CD4-positive, alpha-beta T cell treated with Interleukin-10 for 1 hour (primary cell): ENCODE measurements around the gene ADAMTSL2.
A peak's percentile ranks its signal among the peaks of the same experiment; 100 is the strongest.

Source experiments
- DNase-seq: peaks from one replicate; pipeline ENCODE4 v3.0.0-alpha.2; 2020

ADAMTSL2 gene

DNA sequence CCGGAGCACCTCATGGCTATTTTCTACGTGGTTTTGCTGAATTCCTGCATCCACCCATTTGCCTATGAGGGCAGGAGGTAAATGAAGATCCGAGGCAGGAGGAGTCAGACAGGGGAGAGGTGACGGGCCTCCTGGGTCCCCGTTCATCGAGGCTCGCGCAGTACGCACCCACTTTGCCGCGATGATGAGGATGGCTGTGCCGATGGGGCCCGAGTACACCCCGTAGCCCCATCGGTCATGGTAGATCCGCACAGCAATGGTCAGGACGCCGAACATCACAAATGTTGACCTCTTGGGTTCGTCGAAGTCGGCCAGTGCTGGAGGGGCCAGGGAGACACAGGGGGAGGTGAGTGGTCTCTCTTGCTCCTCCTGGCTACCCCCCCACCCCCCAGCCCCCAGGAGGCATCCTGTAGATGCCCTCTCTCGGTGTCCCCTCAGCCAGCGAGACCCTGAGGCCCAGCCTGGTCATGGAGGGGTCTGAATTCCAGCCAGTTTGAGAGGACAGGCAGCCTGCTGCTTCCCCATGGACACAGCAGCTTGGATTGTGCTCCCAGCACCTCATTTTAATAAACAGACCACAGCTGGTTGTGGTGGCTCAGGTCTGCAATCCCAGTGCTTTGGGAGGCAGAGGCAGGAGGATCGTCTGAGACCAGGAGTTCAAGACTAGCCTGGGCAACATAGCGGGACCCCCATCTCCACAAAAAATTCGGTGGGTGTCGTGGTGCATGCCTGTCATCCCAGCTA is 15.6 kb upstream of the ADAMTSL2 start:
- DNase-seq: no peak

DNA sequence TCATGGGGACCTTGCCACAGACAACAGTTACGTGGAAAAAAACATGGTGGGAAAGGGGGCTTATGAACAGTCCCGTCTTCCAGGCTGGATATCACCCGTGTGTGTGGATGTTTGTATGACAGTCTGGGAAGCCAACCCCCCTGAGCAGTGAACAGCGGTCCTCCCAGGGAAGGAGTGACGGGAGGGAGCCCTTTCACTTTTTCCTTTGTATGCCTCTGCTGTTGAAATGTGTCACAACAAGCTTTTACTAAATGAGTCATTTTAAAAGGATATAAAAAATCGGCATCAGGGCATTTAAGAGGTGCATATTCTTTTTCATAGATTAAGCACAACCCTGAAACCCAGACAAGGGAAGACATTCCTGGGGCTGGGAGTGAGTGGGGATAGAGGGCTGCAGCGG is 14.8 kb upstream of the ADAMTSL2 start:
- DNase-seq: no peak

DNA sequence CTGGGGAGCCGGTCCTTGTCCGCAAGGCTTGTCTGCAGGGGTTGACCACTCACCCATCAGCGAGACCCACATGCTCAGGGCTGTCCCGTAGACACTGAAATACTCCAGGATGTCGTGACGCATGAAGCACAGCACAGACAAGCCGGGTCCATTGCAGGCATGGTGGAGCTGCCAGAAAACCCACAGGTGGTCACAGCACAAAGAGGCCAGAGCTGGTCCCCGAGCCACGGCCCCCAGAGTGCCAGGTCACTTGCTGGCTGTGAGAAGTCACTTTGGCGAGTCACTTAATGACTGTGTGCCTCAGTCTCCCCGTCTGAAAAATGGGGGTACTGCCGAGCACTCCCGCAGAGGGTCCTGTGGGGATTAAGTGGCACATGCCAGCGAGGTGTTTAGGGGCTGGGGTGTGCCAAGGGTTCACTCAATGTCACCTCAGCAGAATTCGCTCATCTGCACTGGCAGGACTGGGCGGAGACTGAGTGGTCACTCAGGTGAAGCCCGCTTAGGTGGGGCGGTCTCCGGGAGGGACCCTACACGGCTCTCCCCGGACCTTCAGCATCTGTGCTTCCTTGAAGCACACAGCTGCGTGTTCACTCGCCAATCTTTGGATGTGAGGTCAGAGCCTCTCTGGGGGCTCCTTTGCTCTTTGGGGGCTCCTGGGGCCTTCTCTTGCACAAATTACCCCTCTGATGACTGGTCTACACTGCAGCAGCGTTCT is 14.2 kb upstream of the ADAMTSL2 start:
- DNase-seq: no peak

DNA sequence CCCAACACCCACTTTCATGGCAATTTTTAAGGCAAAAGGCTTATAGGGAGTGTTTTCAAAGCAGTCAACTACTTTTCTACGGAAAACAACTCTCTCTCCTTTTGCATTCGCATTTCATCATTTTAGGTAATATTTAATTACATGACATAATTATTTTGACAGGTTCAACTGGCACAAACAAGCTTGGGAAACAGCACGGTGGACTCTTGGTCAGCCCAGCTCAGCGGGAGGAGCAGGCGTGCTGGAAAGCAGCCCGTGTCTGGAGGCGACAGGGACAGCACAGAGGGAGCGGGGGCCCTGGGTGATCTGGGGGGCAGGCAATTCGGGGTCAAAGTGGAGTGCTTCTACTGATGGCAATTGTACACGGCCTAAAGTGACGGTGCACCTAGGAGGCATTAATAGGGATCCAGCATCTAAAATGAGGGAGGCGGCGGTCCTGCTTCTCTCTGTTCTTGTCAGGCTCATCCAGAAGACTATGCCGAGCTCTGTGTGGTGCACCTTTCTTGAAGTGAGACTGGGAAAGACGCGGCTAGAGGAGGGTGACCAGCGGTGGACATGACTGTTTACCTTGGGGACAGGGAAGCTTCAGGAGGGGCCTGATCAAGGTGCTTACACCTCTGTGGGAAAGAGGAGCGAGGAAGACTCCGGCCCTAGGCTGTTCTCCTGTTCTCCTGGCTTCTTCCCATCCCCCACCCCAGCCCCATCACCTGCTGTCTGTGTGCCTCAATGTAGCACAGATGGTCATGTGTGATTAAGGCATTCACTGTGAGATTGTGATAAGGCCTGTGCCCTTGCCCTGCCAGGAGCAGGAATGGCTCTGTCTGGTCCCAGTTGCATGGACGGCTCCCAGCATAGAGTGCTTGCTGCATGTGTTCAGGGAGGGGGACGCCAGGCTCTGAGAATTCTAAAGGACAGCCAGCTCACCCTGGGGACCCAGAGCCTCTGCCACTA is 13.1 kb upstream of the ADAMTSL2 start:
- DNase-seq: no peak

DNA sequence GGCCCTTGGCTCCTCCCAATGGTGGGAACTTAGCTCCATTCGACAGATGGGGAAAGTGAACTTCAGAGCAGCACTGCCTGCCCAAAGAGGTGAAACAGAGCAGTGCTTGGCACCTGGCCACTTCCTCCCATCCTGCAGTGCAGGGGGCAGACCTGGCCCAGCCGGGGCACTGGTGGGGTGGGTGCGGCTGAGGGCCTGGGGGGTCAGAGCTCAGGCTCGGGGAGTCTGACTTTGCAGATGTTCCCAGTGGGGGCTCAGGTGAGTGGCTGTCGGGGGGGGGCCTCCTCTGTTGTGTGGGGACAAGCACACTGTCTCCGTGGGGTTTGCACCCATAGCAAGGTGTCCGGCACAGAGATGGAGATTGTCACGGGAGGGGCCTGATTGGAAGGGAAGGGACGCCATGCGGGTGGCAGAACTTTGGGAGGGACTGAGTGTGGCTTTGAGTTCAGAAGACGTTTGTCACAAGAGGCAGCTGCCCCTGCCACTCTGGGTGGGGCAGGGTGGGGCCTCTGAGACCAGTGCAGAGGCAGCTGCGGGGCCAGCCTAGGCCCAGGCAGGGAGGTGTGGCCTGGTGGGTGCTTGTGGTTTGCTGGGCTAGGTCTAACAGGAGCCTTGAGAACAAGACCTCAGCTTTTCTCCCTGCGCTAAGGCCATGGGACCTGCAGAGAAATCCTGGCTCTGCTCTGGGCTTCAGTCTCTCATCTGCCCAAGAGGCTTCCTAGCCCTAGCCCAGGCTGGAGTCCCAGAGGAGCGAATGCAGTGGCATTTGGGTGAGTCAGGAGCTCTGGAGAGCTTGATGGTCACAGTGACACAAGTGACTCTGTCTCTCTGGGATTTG is 12.2 kb upstream of the ADAMTSL2 start:
- DNase-seq: no peak

DNA sequence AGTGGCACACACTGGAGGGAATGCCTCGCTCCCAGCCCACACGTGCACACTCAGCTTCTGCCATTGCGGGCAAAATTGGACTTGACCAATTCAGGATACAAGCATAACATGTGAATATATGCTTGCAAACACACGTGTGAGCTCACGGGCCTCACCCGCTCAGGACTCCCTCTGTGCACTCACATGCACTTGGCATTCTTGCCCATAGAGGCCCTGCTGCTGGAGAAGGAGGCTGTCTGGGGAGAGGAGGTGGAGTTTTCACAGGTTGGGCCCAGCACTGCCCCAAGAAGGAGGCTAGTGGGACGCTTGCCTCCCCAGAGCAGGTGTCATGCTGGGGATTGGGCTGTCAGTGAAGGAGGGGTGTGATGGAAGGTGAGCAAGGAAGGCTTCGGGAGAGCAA is 11.4 kb upstream of the ADAMTSL2 start:
- no peak for DNase-seq

DNA sequence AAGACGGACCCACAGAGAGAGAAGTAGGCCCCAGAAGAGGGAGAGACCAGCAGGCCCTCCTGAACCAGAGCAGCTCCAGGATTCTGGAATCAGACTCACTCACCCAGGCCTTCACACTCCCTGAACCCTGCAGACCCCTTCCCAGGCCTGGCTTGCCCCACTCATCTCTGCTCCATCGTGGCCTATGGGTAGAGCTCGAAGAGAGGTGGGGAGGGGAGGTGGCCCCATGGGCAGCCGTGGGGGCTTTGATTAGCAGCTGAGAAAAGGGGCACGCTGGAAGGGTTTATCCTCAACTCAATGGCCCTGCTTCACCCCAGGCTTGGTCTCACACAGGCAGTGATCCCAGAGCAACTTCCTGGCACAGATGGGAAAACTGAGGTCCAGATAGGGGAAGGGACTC is 10.4 kb upstream of the ADAMTSL2 start:
- no peak for DNase-seq

DNA sequence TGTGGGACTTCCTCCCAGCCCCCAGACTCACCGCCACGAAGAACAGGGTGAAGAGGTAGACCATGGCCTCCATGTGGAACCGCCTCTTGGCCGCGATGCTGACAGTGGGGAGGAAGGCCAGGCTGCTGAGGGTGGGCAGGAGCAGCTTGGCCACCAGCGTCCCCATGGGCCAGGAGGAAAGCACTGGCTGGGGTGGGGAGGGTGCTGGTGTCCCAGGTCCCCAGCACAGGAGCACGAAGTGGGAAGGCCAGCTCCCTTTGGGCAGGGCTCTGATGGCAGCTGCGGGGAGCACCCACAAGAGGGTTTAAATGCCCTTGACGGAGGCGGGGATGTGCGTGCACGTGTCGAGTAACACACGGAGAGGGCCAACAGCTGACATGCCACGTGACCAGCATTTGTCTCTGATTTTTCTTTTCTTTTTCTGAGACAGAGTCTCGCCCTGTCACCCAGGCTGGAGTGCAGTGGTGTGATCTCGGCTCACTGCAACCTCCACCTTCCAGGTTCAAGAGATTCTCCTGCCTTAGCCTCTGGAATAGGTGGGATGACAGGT is 9.8 kb upstream of the ADAMTSL2 start, which contains the start of gene MYMK:
Gene MYMK (minus strand): TSS at position 281 of the 550 bp plus-strand sequence. CDS start 115 bp downstream, at position 166.
- no peak for DNase-seq

DNA sequence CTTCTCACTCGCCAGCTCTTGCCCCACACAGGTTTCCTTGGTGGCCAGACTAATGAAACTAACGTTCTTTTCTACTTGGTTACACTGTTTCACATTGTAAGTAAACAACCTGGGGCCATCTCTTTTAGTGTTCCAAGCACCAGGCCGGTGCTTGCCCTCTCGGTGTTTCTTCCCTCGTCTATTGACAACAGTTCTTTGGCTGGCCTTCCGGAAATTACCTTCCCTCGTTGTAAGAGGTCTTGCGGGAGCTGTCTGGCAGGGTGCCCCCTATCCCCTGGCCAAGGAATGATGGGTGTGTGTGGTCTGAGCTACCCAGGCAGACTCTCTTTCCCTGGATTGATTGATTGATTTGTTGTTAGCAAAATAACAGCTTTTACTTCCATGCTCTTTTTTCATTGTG is 8.8 kb upstream of the ADAMTSL2 start:
- no peak for DNase-seq

DNA sequence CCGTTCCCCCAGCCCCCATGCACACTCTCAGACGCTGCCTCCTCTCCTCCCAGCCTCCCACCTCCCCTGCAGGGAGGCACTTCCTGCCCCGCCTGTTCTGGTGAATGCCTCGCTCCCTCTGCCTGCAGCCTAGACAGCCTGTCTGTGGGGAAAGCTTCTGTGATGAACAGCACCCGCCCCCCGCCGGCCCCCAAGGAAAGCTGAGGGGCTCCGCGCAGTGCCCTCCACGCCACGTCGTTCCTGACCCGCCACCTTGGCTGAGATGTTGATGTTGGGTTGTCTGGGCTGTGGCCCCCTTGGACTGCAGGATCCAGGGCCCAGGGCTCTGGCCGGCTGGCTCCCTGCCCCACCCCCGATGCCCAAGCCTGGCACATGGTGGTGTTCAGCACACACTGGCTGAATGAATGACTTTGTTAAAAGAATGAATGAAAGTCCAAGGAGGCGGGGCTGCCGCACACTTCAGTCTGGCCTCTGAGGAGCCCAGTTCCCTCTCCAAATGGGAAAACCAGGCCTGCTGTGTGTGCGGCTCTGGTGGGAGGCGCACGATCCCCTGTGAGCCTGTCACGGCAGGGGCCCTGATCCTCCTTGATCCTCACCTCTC is 7.7 kb upstream of the ADAMTSL2 start:
- DNase-seq: no peak

DNA sequence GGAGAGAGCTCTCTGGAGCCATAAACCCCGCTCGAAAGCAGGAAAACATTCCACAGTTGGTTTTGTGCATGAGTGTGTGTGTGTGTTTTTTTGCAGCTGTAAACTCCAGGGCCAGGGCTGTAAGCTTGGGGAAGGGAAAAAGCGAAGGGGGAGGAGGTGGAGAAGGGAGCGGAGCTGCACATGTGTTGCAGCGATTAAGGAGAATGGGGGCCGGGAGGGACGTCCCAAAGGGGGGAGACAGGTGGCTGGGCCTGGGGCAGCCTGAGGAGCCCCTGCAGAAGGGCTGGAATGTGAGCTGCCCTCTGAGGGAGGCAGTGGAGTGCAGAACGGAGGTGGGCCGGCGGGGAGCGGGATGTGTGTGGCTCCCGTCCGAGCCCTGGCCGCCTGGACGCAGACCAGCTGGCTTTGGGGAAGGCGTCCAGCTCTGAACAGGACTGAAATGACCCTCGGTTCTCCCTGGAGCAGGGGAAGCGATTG is 7.0 kb upstream of the ADAMTSL2 start:
- DNase-seq: no peak

DNA sequence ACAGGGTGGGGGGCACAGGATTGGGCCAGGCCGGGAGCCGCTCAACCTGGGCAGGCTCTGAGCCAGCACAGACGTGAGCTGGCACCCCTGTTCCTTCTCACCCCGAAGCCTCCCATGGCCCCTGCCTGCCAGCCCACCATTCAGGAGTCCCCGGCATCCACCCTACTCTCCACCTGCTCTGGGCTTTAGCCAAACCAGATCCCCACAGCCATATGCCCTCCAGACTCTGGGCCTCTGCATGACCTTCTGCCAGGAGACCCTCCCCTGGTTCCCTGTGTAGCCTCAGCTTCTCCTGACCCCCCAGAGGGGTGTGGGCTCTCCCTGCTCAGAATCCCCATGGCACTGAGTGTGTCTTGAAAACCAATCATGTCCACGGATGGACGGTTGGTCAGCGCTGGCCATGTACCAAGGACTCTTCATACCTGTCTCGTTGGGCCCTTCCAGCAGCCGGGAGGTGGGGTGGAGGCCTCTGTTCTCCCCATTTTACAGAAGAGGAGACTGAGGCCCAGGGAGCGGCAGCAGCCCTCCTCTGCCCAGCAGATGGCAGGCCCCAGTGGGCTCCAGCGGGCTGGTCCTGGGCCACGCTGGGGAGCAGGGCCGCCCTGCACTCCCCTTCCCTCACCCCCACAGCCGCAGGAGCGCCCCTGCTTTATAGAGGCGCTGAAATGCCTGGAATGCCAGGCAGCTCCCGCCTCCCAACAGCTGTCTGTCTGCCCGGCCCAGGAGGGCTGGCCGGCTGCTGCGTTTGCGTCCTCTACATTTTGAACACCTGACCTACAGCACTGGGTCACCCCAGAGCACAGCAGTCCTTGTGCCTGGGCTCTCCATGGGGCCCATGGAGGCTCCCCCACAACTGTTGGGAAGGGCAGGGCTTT is 6.3 kb upstream of the ADAMTSL2 start:
- DNase-seq: no peak

DNA sequence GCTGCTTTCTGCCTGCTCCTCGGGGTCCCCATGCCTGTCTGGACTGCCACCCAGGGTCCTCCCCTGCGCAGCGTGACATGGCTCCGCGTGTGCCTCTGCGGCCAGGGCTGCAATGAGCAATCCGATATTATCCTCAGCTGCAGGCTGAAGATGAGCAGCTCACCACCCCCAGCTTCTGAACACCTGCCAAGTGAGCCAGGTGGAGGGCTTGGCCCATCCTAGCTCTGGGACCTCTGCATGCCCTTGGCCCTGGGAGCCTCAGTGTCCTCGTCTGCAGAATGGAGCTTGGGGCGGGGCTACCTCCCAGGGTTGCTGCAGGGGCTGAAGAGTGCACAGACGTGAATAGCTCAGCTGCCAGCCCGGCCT is 5.6 kb upstream of the ADAMTSL2 start:
- no peak for DNase-seq

DNA sequence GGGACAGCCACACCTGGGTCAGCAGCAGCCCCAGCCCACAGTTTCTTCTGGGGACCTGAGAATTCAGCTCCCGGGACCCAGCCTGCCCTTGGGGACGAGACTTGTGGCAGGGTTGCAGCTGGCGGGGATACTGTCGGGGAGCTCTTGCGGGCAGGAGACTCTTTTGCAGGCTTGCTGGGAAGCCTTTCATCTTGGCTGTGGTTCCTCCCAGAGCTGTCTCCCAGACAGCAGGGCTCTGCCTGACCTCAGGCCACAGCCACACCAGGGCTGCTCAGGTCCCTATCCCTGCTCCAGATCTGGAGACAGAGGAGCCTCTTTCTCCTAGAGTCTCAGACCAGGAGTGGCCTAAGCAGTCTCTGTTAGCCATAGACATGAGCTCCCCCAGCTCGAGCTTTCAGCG is 5.0 kb upstream of the ADAMTSL2 start:
- no peak for DNase-seq

DNA sequence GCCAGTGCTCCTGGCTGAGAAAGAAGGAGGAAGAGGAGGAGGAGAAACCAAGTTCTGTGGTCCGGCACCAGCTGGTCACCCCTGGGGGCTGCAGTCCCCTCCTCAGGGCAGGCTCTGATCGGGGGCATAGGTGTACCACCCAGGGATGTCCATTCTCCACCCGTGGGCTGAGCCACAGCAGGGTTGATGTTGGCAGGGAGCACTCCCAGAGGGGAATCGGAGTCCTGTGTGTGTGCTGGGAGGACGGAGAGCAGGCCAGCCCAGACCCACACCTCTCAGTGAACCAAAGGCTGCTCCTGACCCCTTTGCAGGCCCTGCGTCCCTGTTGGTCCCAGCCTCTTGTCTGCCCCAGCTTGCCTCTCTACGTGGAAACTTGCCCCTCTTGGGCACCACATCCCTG is 4.6 kb upstream of the ADAMTSL2 start:
- DNase-seq: no peak

DNA sequence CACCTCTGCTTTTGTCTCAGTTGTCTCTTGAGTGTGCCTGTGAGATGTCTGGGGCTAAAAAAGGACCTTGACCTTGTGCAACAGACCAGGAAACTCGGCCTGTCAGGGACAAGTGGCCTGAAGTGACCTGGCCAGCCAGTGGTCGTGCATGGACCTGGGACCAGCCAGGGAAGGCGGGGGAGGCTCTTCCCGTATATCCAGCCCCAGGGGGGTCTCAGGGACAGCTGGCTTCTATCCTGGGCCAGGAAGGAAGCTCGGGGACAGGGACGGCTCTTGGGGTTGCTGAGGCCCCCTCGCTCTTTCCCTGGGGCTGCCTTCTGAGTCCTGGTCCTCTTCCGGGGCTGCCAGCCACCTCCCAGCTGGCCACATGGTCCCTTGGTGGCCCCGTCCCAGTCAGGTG is 3.2 kb upstream of the ADAMTSL2 start:
- no peak for DNase-seq

DNA sequence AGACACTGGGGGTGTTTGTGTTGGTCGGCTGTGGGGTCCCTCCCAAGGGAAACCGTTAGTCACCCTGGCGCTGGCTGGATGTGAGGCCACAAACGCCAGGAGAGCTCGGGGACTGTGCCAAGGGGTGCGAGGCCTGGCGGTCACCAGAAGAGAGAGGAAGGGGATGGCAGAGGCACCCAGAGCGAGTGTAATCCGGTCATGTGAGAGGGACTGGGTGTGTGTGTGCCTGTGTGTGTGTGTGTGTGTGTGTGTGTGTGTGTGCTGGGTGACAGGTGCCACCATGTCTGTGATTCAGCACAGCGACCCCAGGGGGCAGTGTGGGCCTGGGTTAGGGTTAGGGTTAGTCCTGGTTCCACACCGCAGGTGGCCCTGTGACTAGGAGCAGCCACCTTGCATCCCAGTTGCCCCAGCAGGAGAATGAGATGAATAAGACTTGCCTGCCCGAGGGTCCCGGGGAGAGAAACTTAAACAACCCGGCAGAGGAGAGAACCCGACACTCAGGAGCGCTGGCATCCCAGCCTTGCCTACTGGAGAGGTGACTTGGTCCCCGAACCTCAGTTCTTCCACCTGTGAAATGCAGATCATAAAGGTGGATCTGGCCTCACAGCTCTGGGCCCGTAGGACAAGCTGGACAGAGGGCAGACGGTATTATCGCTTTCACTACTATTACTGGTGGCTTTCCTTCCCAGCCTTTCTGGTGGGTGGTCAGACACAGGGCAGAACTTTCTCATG is 1.4 kb upstream of the ADAMTSL2 start:
- peak; percentile 72 for DNase-seq

DNA sequence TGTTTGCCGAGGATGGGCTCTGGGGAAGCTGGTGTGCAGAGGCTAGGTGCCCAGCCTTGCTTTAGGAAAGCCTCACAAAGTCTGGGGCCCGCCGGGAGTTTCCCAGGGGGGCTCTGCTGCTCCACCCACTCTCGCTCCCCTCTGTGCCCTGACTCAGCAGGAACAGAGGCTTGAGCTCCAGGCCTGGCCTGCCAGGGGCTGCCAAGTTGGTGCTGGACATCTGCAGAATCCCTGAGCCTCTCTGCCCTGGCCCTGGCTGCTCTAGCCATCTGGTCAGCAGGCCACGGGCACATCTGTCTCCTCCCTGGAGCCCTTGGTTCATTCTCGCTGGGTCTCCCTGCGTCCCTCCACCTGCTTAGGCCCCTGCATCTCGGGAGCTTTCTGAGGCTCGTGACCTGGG is 647 bp upstream of the ADAMTSL2 start:
- DNase-seq: no peak

DNA sequence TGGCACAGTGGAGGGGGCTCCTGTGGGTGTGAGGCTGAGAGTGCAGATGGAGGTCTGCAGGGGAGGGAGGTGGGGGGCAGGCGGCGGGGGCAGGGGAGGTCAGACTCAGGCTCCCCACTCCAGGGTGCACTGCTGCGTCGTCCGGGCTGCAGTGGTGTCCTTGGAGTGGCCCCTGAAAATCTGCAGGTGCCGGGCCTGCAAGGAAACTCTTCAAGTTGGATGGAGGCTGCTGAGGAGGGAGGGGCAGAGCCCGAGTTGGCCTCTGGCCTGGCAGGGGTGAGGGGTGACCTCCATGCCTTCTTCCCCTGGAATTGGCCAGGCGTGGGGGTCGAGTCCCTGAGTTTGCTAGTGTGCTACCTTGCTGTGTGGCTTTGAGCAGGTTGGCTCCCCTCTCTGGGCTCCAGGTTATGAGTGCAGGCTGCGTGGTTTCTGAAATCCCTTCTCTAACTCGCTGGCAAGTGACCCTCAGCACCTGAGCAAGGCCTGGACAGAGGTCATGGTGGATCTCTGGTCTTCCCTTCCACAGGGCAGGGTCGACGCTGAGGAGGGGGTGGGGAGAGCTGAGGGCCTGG is 888 bp downstream of the ADAMTSL2 start:
- no peak for DNase-seq

DNA sequence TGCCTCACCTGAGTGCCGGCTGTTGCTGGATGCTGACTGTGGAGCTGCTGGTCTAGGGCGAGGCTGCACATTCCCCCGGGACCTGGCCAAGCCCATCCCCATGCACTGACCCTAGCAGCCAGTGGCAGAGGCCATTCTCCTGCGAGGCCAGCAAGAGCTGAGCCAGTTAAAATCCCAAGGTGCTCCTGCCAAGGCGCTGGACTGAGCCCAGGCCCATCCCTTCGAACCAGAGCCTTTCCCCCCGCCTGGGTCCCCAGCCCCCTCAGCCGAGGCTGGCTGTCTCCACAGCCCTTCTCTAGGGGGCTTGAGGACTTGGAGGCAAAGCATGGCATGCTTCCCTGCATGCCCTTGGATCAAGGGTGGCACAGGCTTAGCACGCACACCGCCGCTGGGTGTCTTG is 1.6 kb downstream of the ADAMTSL2 start:
- no peak for DNase-seq
